ENCODE data around the gene TNNI2.

DNA sequence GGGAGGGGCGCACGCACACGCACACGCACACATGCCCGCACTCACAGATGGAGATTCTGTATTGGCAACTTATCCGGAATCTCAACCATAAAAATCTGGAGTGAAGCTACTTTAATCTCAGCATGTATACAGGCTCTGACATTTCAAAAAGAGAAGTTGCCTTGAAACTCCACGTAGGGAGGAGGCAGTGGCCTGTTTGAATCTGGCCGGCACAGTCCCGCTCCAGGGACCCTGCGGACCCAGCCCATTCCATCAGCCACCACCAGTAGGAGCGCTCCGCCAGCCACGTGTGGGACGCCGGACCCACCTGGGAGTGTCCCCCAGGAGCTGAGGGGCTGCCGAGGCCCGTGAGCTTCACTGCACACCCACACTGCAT is 5.9 kb upstream of the TNNI2 start:
- TF ChIP-seq, protein P1, sequence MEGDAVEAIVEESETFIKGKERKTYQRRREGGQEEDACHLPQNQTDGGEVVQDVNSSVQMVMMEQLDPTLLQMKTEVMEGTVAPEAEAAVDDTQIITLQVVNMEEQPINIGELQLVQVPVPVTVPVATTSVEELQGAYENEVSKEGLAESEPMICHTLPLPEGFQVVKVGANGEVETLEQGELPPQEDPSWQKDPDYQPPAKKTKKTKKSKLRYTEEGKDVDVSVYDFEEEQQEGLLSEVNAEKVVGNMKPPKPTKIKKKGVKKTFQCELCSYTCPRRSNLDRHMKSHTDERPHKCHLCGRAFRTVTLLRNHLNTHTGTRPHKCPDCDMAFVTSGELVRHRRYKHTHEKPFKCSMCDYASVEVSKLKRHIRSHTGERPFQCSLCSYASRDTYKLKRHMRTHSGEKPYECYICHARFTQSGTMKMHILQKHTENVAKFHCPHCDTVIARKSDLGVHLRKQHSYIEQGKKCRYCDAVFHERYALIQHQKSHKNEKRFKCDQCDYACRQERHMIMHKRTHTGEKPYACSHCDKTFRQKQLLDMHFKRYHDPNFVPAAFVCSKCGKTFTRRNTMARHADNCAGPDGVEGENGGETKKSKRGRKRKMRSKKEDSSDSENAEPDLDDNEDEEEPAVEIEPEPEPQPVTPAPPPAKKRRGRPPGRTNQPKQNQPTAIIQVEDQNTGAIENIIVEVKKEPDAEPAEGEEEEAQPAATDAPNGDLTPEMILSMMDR (conservative IDR thresholded peaks at IDR 0.05), result no peak
- TF ChIP-seq EZH2 (IDR thresholded peaks at IDR 0.05; ENCODE audit: low read depth), result no peak

Measured in PC-9 (cell line).